Activated CD8-positive, alpha-beta memory T cell treated with anti-CD3 and anti-CD28 coated beads for 48 hours (primary cell): ENCODE data around the gene BMP15.

Experiments
- DNase-seq, 3 experiments: peaks; one replicate each; pipeline ENCODE4 v3.0.0-alpha.2; 2020; ENCODE audit warnings: low read depth in 2 of 3, low spot score in 2 of 3

BMP15 gene

GRCh38 chrX:50910685-50911176 is at the start of gene BMP15:
BMP15 (plus strand) TSS chrX:50910735; CDS start chrX:50910784, 49 bp downstream.
- no peak for DNase-seq

- DNase-seq = no peak
These were observed 47.1 kb upstream of the BMP15 start for GRCh38 chrX:50863471-50863870.

GRCh38 chrX:50865311-50865710 is 45.2 kb upstream of the BMP15 start:
- no peak for DNase-seq

- no peak for DNase-seq
These were observed 38.5 kb upstream of the BMP15 start for GRCh38 chrX:50871922-50872453.

GRCh38 chrX:50874876-50875275 is 35.7 kb upstream of the BMP15 start:
- DNase-seq = no peak

GRCh38 chrX:50876551-50876950 is 34.0 kb upstream of the BMP15 start:
- no peak for DNase-seq

GRCh38 chrX:50877310-50877709 is 33.2 kb upstream of the BMP15 start:
- DNase-seq = no peak

GRCh38 chrX:50881028-50881427 is 29.5 kb upstream of the BMP15 start:
- no peak for DNase-seq

GRCh38 chrX:50888884-50889283 is 21.7 kb upstream of the BMP15 start:
- DNase-seq = no peak

GRCh38 chrX:50889582-50889981 is 21.0 kb upstream of the BMP15 start:
- no peak for DNase-seq

- DNase-seq = no peak
These were observed 17.5 kb upstream of the BMP15 start for GRCh38 chrX:50893047-50893446.

GRCh38 chrX:50893466-50893865 is 17.1 kb upstream of the BMP15 start:
- no peak for DNase-seq

- DNase-seq = no peak
These were observed 5.2 kb upstream of the BMP15 start for GRCh38 chrX:50905334-50905733.

GRCh38 chrX:50913520-50913919 is 3.0 kb downstream of the BMP15 start:
- DNase-seq = no peak

GRCh38 chrX:50920132-50920531 is 9.6 kb downstream of the BMP15 start:
- no peak for DNase-seq

GRCh38 chrX:50927127-50927526 is 16.6 kb downstream of the BMP15 start:
- DNase-seq = no peak

- DNase-seq = no peak
These were observed 31.1 kb downstream of the BMP15 start for GRCh38 chrX:50941638-50942037.

GRCh38 chrX:50942471-50942870 is 31.9 kb downstream of the BMP15 start:
- no peak for DNase-seq

- DNase-seq = no peak
These were observed 41.9 kb downstream of the BMP15 start for GRCh38 chrX:50952406-50952805.

GRCh38 chrX:50953832-50954231 is 43.3 kb downstream of the BMP15 start:
- no peak for DNase-seq

GRCh38 chrX:50962156-50962555 is 51.6 kb downstream of the BMP15 start:
- DNase-seq = no peak

GRCh38 chrX:50963842-50964241 is 53.3 kb downstream of the BMP15 start:
- DNase-seq = no peak
